ENCODE results near the gene SHTN1.

The SHTN1 gene

DNA sequence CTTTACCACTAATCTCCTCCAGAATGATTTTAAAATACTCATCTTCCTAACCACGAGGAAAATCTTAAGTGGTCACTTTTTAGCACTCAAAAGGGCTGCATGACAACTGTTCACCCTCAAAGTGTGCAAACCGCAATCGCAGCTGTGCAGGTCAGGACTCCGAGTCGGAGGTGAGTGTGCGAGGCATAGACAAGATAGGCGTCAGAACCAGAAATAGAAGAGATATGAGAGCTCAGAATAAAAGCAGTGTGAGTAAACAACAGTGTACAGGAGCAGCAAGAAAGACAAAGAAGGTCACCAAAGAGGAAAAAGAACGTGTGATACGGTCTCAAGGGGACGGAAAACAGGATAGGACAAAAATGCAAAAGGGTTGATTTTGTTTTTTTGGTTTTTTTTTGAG, 173.2 kb downstream of the SHTN1 start:
- H3K4me3 ChIP-seq (ENCODE audit: control insufficient read depth, low read depth, low read length) = no peak overlapping the region
- no peak for DNase-seq (ENCODE audit: low read depth)
- TF ChIP-seq, protein P1, sequence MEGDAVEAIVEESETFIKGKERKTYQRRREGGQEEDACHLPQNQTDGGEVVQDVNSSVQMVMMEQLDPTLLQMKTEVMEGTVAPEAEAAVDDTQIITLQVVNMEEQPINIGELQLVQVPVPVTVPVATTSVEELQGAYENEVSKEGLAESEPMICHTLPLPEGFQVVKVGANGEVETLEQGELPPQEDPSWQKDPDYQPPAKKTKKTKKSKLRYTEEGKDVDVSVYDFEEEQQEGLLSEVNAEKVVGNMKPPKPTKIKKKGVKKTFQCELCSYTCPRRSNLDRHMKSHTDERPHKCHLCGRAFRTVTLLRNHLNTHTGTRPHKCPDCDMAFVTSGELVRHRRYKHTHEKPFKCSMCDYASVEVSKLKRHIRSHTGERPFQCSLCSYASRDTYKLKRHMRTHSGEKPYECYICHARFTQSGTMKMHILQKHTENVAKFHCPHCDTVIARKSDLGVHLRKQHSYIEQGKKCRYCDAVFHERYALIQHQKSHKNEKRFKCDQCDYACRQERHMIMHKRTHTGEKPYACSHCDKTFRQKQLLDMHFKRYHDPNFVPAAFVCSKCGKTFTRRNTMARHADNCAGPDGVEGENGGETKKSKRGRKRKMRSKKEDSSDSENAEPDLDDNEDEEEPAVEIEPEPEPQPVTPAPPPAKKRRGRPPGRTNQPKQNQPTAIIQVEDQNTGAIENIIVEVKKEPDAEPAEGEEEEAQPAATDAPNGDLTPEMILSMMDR (IDR thresholded peaks at IDR 0.05; ENCODE audit: control insufficient read depth, insufficient read depth, low read depth, low read length, missing control alignments) = no peak
